HG03159 (cell line): ENCODE results near the gene ASF1A.

Experiments used
- ATAC-seq: cut with Tn5 transposase; IDR thresholded peaks from one replicate; pipeline ENCODE4 v1.9.1; 2021; ENCODE audit warnings: mild to moderate bottlenecking, moderate library complexity; ENCODE audit not compliant: unreplicated experiment

ASF1A gene

DNA sequence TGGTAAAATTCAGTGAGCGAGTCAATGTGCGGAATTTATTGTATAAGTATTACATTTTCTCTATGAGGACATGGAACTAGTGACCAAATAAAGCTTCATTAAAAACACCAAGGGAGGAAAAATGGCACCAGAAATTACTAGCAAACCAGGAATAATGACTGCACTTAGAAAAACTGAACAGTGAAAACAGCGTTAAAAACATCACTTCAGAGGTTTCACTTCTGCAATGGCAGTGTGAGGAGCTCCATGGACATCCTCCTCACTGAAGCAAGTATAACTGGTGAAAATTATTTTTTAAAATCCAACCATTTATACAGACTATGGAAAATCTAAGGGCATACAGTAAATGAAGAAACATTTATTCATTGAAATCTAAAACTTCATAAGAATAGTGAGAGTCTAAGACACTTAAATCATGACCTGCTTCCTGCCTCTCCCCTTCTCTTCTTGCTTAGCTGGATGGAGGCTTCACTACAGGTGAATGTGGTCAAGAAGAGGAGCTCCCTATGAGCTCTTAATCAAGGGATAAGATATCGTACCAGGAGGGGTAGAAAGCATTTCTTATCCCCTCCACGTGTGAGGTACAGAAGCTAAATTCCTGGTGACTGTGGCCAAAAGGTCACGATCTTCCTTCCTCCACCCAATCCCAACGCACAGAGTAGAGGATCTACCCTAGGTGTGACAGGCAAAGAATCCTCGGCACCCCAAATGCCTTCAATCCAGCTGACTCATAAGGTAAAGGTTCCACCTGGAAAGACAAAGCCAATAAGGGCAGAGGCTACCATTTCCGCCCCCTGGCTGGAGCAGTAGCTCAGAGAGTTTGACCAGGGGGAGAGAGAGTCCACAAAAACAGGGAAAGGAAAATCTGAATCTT lies 12.3 kb upstream of the ASF1A start:
- ATAC-seq: peak; percentile 91

DNA sequence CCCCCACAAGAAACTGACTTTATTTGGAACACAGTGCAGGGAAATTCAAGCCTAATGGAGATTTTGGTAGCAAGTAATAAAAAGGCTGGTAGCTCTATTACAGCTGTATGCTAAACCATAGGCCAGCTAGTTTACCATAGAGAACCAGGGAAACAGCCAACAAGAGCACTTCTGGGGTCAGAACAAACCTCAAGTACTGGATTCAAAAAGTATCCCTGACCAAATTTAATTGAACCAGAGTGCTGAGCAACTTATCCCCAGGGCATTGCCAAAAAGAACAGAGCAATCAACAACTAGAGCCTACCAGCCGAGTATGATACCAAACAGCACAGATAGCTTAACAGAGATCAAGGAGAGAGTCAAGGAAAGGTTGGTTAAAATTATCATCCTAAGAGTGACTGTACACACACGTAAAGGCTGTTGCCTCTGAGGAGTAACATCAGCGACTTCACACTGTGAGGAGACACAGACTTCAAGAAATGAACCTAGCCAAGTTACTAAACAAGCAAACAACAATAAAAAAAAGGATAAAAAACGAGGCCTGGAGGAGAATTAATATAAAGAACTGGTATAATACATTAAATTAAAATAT lies 11.5 kb upstream of the ASF1A start:
- no peak for ATAC-seq

DNA sequence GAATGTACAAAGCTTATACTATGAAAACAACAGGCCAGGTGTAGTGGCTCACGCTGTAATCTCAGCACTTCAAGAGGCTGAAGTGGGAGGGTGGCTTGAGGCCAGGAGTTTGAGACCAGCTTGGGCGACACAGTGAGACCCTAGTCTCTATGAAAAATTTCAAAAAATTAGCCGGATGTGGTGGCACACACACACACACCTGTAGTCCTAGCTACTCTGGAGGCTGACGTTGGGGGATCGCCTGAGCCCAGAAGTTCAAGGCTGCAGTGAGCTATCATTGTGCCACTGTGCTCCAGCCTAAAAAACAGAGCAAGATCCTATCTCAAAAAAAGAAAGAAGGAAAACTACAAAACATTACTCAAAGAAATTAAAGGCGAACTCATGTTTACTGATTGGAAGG lies 7.3 kb upstream of the ASF1A start:
- ATAC-seq: no peak

DNA sequence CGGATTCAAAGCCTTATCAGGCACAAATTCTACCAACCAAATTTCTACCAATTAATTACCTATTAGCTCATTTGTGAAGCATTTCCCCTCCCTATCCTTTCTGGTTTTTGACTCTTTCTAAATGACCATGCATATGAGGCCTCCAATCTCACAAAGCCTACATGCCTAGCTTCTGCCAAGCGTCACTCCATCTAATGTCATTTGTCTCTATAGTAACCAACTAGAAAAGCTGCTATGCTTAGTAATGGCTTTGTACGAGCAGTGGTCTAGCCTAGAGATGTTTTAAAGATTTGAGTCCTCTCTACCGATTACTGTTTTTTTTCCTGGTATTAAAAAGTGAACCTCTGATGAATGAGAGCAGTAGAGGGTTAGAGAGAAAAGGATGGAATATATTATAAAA lies 4.8 kb upstream of the ASF1A start:
- ATAC-seq: no peak

DNA sequence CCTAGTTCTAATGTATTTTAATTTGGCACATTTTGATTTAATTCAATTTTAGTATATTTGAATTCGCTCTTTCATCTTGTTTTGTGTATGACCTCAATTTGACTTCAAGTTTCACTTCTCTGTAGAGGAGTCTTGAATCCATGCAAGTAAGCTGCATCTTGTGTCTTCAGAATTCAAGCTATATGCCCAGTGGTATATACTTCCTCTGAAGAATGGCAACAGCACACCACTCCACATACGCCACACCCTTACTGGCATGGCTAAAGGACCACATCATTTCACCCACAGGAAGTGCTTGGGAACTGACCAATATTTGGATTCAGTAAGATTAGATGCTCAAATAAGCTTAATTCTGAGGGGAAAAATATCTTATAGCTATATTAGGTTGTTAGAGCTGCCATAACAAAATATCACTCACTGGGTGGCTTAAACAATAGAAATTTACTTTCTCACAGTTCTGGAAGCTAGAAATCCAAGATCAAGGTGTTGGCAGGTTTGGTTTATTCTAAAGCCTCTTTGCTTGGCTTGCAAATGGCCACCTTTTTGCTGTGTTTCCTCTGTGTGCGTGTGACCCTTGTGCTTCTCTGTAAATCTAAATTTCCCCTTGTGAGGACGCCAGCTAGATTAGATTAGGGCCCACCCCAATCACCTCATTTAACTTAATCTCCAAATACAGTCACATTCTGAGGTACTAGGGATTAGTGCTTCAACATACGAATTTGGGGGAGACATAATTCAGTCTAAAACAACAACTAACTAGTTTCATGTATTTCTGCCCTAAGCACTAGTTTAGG lies 2.8 kb upstream of the ASF1A start:
- peak; percentile 19 for ATAC-seq

DNA sequence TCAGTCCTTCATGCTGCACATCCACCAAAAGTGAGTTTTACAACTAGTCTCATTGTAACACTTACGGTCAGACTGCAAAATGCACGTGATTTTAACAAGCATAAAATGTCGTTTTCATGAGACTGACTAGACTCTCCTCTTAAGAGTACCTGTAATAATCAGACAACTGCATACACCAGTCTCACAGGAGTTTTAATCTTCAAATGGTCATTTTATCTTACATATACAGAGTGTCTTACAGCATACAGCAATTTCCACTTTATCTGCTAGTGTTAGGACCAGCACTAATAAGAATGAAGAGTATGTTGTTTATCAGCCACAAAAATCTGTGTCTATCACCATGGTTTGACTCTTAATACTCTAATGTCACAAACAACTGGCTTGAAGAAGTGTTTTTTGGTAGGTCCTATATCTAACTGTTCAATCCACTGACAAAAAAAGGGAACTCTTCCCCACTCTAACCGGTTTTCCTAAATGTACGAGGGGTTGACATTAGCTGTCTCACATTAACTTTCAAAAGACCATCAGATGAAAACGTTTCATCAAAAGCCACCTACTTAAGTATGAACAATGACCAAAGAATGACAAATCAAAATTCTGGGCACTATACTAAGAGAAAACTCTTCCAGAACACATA lies 1.5 kb upstream of the ASF1A start:
- no peak for ATAC-seq

DNA sequence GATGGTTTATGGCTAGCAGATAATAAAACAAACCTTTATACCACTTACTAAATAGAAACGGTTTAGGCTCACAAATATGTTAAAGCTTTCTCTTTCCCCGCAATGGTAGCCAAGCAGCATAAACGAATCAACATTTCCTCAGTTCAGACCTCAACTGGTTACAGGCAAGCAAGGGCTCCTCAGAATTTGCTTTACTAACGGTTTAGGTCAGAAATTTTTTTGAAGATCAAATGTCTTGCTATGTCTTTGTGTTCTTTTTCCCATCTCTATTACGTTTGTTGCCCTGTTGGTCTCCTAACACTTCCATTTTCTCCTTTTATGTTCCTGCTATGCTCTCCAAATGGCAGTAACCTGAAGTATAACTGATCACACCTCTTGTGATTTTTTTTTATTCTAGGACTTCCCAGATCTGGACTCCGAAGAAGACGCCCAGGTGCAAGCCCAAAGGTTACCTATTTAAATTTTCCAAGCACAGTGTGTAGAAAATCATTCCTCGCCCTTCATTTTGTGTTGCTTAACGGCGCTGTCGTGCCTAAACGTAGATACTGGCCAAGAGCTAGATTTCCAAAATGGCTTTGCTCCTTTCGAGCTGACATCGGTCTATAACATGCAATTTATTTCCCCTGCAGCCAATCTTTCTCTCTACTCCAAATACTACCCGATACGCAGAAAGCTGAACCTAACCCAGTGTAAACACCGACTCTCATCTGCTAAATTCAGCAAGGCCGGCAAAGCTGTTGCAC lies 717 bp upstream of the ASF1A start:
- ATAC-seq: peak; percentile 21

DNA sequence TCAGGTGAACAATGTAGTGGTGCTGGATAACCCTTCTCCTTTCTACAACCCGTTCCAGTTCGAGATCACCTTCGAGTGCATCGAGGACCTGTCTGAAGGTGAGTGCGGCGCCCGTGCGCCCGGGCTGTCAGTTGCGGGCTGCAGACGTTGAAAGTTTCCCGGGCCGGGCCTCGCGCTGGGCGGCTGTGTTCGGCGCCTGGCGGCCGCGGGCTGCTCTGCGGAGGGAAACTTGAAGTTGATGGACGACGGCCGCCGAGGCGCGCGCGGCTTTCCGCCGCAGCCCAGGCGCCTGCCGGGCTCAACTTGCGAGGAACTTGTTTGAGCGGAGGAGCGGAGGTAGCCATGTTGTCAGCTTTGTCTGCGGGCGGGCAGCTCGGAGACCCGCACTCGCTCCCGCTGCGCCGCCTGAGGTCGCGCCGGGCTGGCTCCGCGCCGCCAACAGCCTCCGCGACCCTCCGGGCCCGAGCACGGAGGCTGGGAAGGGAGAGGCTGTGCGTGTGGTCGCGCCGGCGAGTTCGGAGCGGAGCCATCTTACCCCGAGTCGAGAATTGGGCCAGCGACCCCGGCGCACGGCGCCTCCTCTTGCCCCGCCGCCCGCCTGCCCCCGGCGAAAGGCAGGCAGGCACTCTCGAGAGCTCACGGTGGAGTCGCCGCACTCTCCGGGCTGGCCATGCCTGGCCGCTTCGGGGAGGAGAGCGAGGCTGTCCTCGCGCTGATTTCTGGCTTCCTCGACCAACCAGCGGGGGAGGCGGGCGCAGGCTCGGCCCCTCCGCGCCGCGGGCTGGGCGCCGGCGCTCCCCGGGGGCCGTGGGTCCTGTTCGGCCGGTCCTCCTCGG lies 691 bp downstream of the ASF1A start:
- peak; percentile 32 for ATAC-seq

DNA sequence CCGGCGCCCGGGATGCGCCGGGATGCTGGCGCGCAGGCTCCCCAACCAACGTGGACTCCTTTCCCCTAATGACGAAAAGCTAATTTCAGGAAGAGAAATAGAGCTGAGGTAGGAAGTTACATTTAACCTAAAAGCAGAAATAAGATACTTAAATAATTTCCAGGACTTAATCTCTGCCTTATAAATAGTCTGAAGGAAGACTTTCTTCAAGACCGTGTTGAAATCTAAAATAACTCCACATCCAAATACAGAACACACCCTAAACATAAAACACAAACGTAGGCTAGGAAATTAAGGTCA lies 1.3 kb downstream of the ASF1A start:
- ATAC-seq: no peak

DNA sequence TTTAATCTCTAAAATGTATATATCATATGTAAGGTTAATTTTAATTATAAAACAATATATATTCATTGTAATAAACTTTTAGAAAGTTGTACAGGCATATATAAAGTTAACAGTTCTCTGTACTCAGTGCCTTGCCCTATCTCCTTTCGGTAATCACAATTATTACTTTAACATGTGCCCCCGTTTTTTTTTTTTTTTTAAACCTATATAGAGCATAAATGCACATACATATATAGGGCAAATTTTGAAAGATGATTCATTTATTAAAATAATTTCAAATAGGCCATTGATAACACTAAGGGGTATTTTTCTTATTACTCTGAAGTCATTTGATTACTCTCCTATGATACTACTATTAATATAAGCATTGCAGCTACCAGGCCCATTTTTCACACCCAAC lies 1.9 kb downstream of the ASF1A start:
- ATAC-seq: no peak

DNA sequence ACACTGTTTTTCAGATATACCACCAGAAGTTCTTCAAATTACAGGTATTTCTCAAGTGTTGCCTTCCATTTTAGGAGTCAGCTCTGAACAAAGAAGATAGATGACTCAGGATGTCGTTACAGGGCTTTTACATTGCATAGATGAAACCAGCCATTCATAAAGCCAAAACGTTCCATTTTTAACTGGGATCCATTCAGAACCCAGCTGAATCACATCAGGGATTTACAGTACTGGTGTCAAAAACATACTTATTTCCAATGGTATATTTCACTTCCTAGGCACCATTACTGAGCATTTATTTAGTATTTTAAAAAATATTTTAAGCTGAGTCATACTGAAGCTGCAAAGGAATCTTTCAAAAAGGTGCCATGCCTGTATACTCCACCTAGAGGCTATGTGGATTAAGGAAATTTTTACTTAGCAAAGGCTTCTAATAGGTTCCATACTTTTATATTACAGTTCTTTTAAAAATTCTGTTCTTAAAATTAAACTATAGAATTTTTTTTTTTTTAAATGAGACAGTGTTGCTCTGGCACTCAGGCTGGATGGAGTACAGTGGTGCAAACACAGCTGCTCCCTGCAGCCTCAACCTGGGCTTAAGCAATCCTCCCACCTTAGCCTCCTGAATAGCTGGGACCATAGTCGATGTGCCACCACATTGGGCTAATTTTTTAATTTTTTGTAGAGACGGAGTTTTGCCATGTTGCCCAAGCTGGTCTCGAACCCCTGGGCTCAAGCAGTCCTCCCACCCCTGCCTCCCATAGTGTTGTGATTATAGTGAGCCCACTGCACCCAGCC lies 2.6 kb downstream of the ASF1A start:
- ATAC-seq: peak; percentile 18

DNA sequence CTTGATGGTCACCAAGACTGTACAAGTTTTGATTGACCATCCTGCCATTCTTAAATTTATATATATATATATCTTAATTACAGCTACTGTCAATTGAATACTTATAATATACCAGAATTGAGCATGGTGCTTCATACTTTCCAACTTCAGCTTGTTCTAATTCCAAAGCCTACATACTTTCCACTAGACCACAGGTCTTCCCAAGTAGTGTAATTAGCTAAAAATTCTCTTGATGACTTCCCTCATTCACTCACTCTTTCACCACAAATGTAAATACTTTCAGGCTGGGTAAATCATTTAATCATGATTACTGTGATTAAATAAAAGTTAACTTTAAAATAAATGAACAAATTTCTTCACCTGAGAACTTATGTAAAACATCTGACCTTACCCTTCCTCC lies 3.4 kb downstream of the ASF1A start:
- ATAC-seq: no peak

DNA sequence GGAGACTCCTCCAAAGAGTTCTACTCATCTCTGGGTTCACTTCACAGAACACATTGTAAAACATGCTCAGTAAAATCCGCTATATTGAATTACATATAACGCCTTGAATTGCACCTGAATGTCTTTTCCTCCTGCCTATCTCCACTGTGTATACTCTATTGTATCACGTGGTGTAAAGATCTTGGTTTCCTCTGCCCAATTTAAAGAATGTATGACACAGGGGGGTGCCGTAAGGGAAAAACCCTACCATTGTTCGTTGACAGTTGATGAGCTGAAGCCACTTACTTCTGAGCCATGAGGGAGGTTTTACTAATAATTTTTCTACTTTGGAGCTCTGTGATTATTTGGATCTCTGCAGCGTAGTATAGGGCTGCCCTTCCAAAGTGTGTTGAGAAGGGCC lies 6.0 kb downstream of the ASF1A start:
- no peak for ATAC-seq

DNA sequence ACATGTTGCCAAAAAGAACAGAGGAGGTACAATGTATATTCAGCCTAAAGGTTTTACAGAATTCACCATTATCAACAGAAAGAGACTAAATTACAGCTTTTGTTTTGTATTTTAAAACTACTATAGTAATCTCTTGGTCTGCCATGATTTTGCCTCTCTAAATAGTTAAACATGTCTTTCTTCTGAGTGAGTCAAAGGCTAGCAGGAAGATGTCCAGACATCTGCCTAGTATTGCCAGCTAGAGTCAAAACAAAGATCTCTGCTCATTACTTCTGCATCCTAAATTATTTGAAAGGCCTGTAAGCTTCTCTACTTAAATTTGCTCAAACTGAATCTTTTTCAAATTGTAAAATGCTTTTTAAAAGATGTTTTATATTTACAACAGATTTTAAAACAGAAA lies 8.8 kb downstream of the ASF1A start:
- ATAC-seq: no peak

DNA sequence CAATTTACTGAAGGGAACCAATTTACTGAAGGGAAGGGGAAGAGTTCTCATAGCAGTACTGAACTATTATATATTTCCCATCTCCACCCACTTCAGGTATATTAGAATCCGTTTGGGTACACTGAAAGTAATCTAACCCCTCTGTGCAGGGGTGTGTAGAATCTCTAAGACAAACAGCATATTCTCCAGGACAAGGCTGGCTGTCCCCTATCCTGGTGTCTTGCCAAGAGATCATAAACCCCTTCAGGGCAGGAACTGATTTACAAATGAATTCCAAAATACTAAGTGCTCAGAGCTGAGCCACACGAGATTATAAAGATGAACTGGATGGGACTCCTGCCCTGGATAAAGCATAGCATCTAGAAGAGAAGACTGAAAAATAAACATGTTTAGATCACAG lies 9.2 kb downstream of the ASF1A start:
- ATAC-seq: no peak

DNA sequence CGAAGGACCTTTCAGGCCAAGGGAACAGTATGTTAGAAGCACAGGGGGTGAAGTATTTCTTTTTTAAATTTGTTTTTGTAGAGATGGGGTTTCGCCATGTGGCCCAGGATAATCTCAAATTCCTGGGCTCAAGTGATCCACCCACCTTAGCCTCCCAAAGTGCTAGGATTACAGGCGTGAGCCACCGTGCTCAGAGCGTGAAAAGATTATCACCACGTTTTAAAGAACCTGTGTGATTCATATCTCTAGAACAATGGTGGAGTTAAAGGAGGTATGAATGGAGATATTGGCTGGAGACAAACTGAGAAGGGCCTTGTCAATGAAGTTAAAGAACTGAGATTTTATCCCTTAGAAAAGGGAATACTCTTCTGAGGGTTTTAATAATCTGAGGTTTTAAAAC lies 9.7 kb downstream of the ASF1A start:
- no peak for ATAC-seq

DNA sequence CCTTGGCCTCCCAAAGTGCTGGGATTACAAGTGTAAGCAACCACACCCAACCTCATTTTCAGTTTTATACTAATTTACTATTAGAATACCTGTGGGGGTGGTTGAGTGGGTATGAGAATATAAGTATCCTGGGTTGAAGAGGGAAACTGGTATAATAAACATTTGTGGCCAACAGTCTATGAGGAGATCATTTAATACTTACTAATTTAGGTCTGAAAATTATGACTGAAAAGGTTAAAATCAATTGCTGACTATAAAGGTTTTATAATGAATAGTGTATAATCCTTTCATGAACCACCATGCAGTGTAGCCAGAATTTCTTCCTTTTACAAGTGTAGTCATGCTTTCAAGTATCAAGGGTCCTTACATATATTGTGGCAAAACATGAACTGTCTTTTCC lies 11.1 kb downstream of the ASF1A start:
- no peak for ATAC-seq

DNA sequence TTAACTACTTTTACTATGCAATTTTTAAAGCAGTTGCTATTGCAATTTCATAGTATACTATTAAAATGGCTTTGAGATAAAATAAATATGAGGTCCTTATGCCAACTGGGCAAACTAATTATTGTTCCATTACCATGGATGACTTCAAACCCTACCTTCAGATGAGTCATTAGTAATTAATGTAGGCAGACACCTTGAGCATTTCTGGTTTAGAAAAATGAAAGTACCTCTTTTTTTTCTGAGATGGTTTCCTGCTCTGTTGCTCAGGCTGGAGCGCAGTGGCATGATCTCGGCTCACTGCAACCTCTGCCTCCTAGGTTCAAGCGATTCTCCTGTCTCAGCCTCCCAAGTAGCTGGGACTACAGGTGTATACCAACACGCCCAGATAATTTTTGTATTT lies 11.9 kb downstream of the ASF1A start:
- no peak for ATAC-seq

DNA sequence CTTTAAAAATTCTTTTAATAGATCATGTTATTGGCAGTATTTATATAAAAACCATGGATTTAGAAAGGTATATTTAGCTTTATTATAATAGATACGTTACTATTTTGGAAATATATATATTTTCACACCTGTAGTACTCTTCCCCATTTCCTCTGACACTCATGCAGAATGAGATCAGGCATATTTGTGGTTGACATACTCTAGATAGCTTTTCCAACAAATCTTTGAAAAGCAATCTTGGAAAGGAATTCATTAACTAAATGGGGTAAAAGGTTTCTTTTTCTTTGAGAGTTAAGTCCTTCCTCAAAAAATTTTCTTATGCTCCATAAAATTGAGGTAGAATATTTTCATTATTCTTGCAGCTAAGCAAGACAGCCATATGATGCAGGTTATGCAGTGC lies 14.5 kb downstream of the ASF1A start:
- no peak for ATAC-seq
